Ammon's horn (tissue), 1 donor: Measurements from ENCODE around the gene GRIFIN.
A peak's percentile ranks its signal among the peaks of the same experiment; 100 is the strongest.
"Not testable (repeated sequence)": the region's sequence is repeated elsewhere in the genome, so short reads cannot be mapped to it uniquely, and the experiment has no call there.

Experiments
- DNase-seq: peaks from one replicate; pipeline ENCODE4 v3.0.0-alpha.2; 2016; ENCODE audit warnings: low spot score

The GRIFIN gene

GRCh38 chr7:2453849-2454248 is 22.3 kb downstream of the GRIFIN start:
- DNase-seq: not testable (repeated sequence)

GRCh38 chr7:2452643-2453270 is 23.4 kb downstream of the GRIFIN start:
- no peak for DNase-seq

GRCh38 chr7:2452074-2452507 is 24.1 kb downstream of the GRIFIN start:
- no peak for DNase-seq

GRCh38 chr7:2451171-2452073 is 24.8 kb downstream of the GRIFIN start:
- peak; percentile 85 for DNase-seq

- no peak for DNase-seq
Observed at GRCh38 chr7:2450198-2451107, 25.7 kb downstream of the GRIFIN start.

- DNase-seq: no peak
Observed at GRCh38 chr7:2446676-2447075, 29.5 kb downstream of the GRIFIN start.

GRCh38 chr7:2445898-2446555 is 30.2 kb downstream of the GRIFIN start:
- DNase-seq: peak; percentile 60

- DNase-seq: no peak
Observed at GRCh38 chr7:2445047-2445446, 31.2 kb downstream of the GRIFIN start.

GRCh38 chr7:2444476-2444875 is 31.7 kb downstream of the GRIFIN start:
- peak; percentile 58 for DNase-seq

GRCh38 chr7:2443491-2443890 is 32.7 kb downstream of the GRIFIN start:
- DNase-seq: no peak

- no peak for DNase-seq
Observed at GRCh38 chr7:2441430-2442058, 34.7 kb downstream of the GRIFIN start.

- no peak for DNase-seq
Observed at GRCh38 chr7:2440608-2441245, 35.5 kb downstream of the GRIFIN start.

- no peak for DNase-seq
Observed at GRCh38 chr7:2438775-2439174, 37.4 kb downstream of the GRIFIN start.

- no peak for DNase-seq
Observed at GRCh38 chr7:2438186-2438585, 38.0 kb downstream of the GRIFIN start.

GRCh38 chr7:2437537-2438148 is 38.6 kb downstream of the GRIFIN start:
- no peak for DNase-seq

- DNase-seq: no peak
Observed at GRCh38 chr7:2437136-2437535, 39.1 kb downstream of the GRIFIN start.

- DNase-seq: no peak
Observed at GRCh38 chr7:2436341-2437104, 39.7 kb downstream of the GRIFIN start.

GRCh38 chr7:2435146-2435545 is 41.1 kb downstream of the GRIFIN start:
- no peak for DNase-seq

GRCh38 chr7:2433713-2434550 is 42.3 kb downstream of the GRIFIN start:
- DNase-seq: no peak
